Measurements from ENCODE around the gene CDC123. TPM values are rescaled to one million over a fixed set of nuclear protein-coding genes. Genes with fewer than 3 reads are reported as not detected.
"Not testable (repeated sequence)": the region's sequence is repeated elsewhere in the genome, so short reads cannot be mapped to it uniquely, and the experiment has no call there.

CDC123 gene
- total RNA-seq, 1 donor from 2014 or later: 107 TPM

GRCh38 chr10:12164085-12164484 lies 31.9 kb upstream of the CDC123 start:
- no peaks in the 10 kb centered on the region for H3K9me3 ChIP-seq (ENCODE audit: insufficient read depth, low read depth, low read length)
- H3K36me3 Mint-ChIP-seq (ENCODE audit: low read depth, unreplicated experiment): peaks cover 14% of the 10 kb centered on the region
- no peak overlapping the region for H3K4me3 ChIP-seq (ENCODE audit: insufficient read depth, low read depth, low read length)
- no peak for FAIRE-seq
- H3K27ac Mint-ChIP-seq (ENCODE audit: unreplicated experiment): peak overlapping the region; percentile 50
- H3K4me1 ChIP-seq (ENCODE audit: insufficient read depth, low read length): no peaks in the 10 kb centered on the region
- no peak overlapping the region for H3K27ac ChIP-seq (ENCODE audit: low read depth, low read length)
- H3K36me3 ChIP-seq (ENCODE audit: insufficient read depth, low read length): peaks cover 29% of the 10 kb centered on the region
- H3K27me3 Mint-ChIP-seq (ENCODE audit: low read depth, unreplicated experiment): no peaks in the 10 kb centered on the region
- no peaks in the 10 kb centered on the region for H3K9me3 Mint-ChIP-seq (ENCODE audit: unreplicated experiment)
- no peak overlapping the region for H3K4me3 Mint-ChIP-seq (ENCODE audit: unreplicated experiment)
- H3K9ac ChIP-seq (ENCODE audit: low read length): no peak overlapping the region
- no peak overlapping the region for H3K4me2 ChIP-seq (ENCODE audit: low read length)
- H2AFZ ChIP-seq (ENCODE audit: low read depth, low read length): no peak overlapping the region
- TF ChIP-seq CTCF (IDR thresholded peaks at IDR 0.05; ENCODE audit: insufficient read depth, low read depth, low read length): no peak
- TF ChIP-seq EZH2 (IDR thresholded peaks at IDR 0.05; ENCODE audit: insufficient read depth, low read length): no peak
- no peaks in the 10 kb centered on the region for H3K27me3 ChIP-seq (ENCODE audit: insufficient read depth, low read length)
- no peak for DNase-seq (ENCODE audit: low read depth)
- H3K79me2 ChIP-seq (ENCODE audit: insufficient read depth, low read length): no peaks in the 10 kb centered on the region
- no peaks in the 10 kb centered on the region for H3K4me1 Mint-ChIP-seq (ENCODE audit: low read depth, unreplicated experiment)
- no peaks in the 10 kb centered on the region for H4K20me1 ChIP-seq (ENCODE audit: insufficient read depth, low read length)

GRCh38 chr10:12165036-12165435 lies 31.0 kb upstream of the CDC123 start:
- Mint-ChIP-seq H3K9me3 (ENCODE audit: unreplicated experiment) (no peaks in the 10 kb centered on the region), H3K4me1 (ENCODE audit: low read depth, unreplicated experiment) (no peaks in the 10 kb centered on the region), H3K4me3 (ENCODE audit: unreplicated experiment) (no peak overlapping the region), H3K36me3 (ENCODE audit: low read depth, unreplicated experiment) (peaks cover 17% of the 10 kb centered on the region), H3K27ac (ENCODE audit: unreplicated experiment) (no peak overlapping the region), H3K27me3 (ENCODE audit: low read depth, unreplicated experiment) (no peaks in the 10 kb centered on the region)
- Histone ChIP-seq H3K27ac (ENCODE audit: low read depth, low read length) (no peak overlapping the region), H3K9me3 (ENCODE audit: insufficient read depth, low read depth, low read length) (no peaks in the 10 kb centered on the region), H3K79me2 (ENCODE audit: insufficient read depth, low read length) (no peaks in the 10 kb centered on the region), H3K4me1 (ENCODE audit: insufficient read depth, low read length) (no peaks in the 10 kb centered on the region), H2AFZ (ENCODE audit: low read depth, low read length) (no peak overlapping the region), H3K4me3 (ENCODE audit: insufficient read depth, low read depth, low read length) (no peak overlapping the region), H4K20me1 (ENCODE audit: insufficient read depth, low read length) (no peaks in the 10 kb centered on the region), H3K36me3 (ENCODE audit: insufficient read depth, low read length) (peaks cover 34% of the 10 kb centered on the region), H3K4me2 (ENCODE audit: low read length) (no peak overlapping the region), H3K27me3 (ENCODE audit: insufficient read depth, low read length) (no peaks in the 10 kb centered on the region), H3K9ac (ENCODE audit: low read length) (no peak overlapping the region)
- TF ChIP-seq CTCF (IDR thresholded peaks at IDR 0.05; ENCODE audit: insufficient read depth, low read depth, low read length) (no peak), EZH2 (IDR thresholded peaks at IDR 0.05; ENCODE audit: insufficient read depth, low read length) (no peak)
- DNase-seq (ENCODE audit: low read depth) (no peak), FAIRE-seq (no peak)

- no peak for DNase-seq (ENCODE audit: low read depth)
- Mint-ChIP-seq H3K4me3 (ENCODE audit: unreplicated experiment) (no peak overlapping the region), H3K27me3 (ENCODE audit: low read depth, unreplicated experiment) (no peaks in the 10 kb centered on the region), H3K4me1 (ENCODE audit: low read depth, unreplicated experiment) (no peaks in the 10 kb centered on the region), H3K36me3 (ENCODE audit: low read depth, unreplicated experiment) (peaks cover 14% of the 10 kb centered on the region), H3K9me3 (ENCODE audit: unreplicated experiment) (no peaks in the 10 kb centered on the region), H3K27ac (ENCODE audit: unreplicated experiment) (no peak overlapping the region)
- TF ChIP-seq CTCF (IDR thresholded peaks at IDR 0.05; ENCODE audit: insufficient read depth, low read depth, low read length) (no peak), EZH2 (IDR thresholded peaks at IDR 0.05; ENCODE audit: insufficient read depth, low read length) (no peak)
- Histone ChIP-seq H3K9ac (ENCODE audit: low read length) (no peak overlapping the region), H3K27me3 (ENCODE audit: insufficient read depth, low read length) (no peaks in the 10 kb centered on the region), H3K36me3 (ENCODE audit: insufficient read depth, low read length) (peaks cover 45% of the 10 kb centered on the region), H3K4me3 (ENCODE audit: insufficient read depth, low read depth, low read length) (no peak overlapping the region), H3K4me2 (ENCODE audit: low read length) (no peak overlapping the region), H3K27ac (ENCODE audit: low read depth, low read length) (no peak overlapping the region), H3K4me1 (ENCODE audit: insufficient read depth, low read length) (no peaks in the 10 kb centered on the region), H3K79me2 (ENCODE audit: insufficient read depth, low read length) (no peaks in the 10 kb centered on the region), H3K9me3 (ENCODE audit: insufficient read depth, low read depth, low read length) (no peaks in the 10 kb centered on the region), H2AFZ (ENCODE audit: low read depth, low read length) (no peak overlapping the region), H4K20me1 (ENCODE audit: insufficient read depth, low read length) (peaks cover under 1% of the 10 kb centered on the region)
- no peak for FAIRE-seq
Measured at GRCh38 chr10:12165999-12166775, 29.8 kb upstream of the CDC123 start.

GRCh38 chr10:12171512-12171911 lies 24.5 kb upstream of the CDC123 start:
- not testable (repeated sequence) for H4K20me1 ChIP-seq (ENCODE audit: insufficient read depth, low read length); H3K4me3 ChIP-seq (ENCODE audit: insufficient read depth, low read depth, low read length); H3K27me3 Mint-ChIP-seq (ENCODE audit: low read depth, unreplicated experiment); H3K4me1 ChIP-seq (ENCODE audit: insufficient read depth, low read length); H3K9ac ChIP-seq (ENCODE audit: low read length); H3K27ac ChIP-seq (ENCODE audit: low read depth, low read length); H3K27me3 ChIP-seq (ENCODE audit: insufficient read depth, low read length); H3K4me3 Mint-ChIP-seq (ENCODE audit: unreplicated experiment); H3K9me3 ChIP-seq (ENCODE audit: insufficient read depth, low read depth, low read length); FAIRE-seq; H3K4me2 ChIP-seq (ENCODE audit: low read length); H3K79me2 ChIP-seq (ENCODE audit: insufficient read depth, low read length); H3K27ac Mint-ChIP-seq (ENCODE audit: unreplicated experiment); H2AFZ ChIP-seq (ENCODE audit: low read depth, low read length); H3K9me3 Mint-ChIP-seq (ENCODE audit: unreplicated experiment); DNase-seq (ENCODE audit: low read depth); H3K4me1 Mint-ChIP-seq (ENCODE audit: low read depth, unreplicated experiment)
- peaks cover 23% of the 10 kb centered on the region for H3K36me3 Mint-ChIP-seq (ENCODE audit: low read depth, unreplicated experiment)
- peaks cover 55% of the 10 kb centered on the region for H3K36me3 ChIP-seq (ENCODE audit: insufficient read depth, low read length)

Data from astrocyte (in vitro differentiated cells and primary cell).